Suprapubic skin (tissue), 3 donors: ENCODE data around the gene ERAS.

Experiments used
- CTCF ChIP-seq, 2 donors: fragments of 200-600 bp in 1 of 2; fragments of 450-650 bp in 1 of 2; sonication (generic) in 1 of 2; IDR thresholded peaks; one replicate each; pipeline ENCODE4 v1.5.1; 2016 to 2019; ENCODE audit warnings: antibody characterized with exemption in 2 of 2, mild to moderate bottlenecking in 1 of 2, moderate library complexity in 1 of 2
- EP300 ChIP-seq: sonication (generic); formaldehyde crosslinking; IDR thresholded peaks from one replicate; pipeline ENCODE4 v1.6.1; 2017; ENCODE audit warnings: antibody characterized with exemption

GRCh38 chrX:48794911-48795515 lies 31.3 kb upstream of the ERAS start:
- TF ChIP-seq CTCF (IDR thresholded peaks at IDR 0.05), result no peak
- no peak for TF ChIP-seq EP300
